Measurements from ENCODE around the gene BEAN1.

The BEAN1 gene

DNA sequence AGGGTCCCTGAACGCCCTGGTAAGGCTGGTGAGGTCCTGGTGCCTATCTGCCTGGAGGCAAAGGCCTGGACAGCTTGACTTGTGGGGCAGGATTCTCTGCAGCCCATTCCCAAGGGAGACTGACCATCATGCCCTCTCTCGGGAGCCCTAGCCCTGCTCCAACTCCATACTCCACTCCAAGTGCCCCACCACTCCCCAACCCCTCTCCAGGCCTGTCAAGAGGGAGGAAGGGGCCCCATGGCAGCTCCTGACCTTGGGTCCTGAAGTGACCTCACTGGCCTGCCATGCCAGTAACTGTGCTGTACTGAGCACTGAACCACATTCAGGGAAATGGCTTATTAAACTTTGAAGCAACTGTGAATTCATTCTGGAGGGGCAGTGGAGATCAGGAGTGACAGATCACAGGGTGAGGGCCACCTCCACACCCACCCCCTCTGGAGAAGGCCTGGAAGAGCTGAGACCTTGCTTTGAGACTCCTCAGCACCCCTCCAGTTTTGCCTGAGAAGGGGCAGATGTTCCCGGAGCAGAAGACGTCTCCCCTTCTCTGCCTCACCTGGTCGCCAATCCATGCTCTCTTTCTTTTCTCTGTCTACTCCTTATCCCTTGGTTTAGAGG lies 23.5 kb upstream of the BEAN1 start:
- no peaks in the 10 kb centered on the region; the same call in 1 of the 2 replicates for H3K79me2 ChIP-seq (ENCODE audit: insufficient read depth, low read length)
- H4K20me1 ChIP-seq (ENCODE audit: insufficient read depth, low read length), result no peaks in the 10 kb centered on the region
- H3K27me3 ChIP-seq (ENCODE audit: insufficient read depth, low read length, poor library complexity), result no peaks in the 10 kb centered on the region
- no peak overlapping the region for H2AFZ ChIP-seq (ENCODE audit: low read depth, low read length)
- no peak overlapping the region for H3K4me2 ChIP-seq (ENCODE audit: insufficient read depth, low read length)
- DNase-seq, result no peak
- no peak overlapping the region for H3K4me3 ChIP-seq (ENCODE audit: low read depth in 1 of 2, low read length in 2 of 2)
- no peak overlapping the region for H3K9ac ChIP-seq (ENCODE audit: low read depth, low read length)
- H3K4me1 ChIP-seq (ENCODE audit: insufficient read depth, low read length), result peaks cover 26% of the 10 kb centered on the region
- TF ChIP-seq EZH2 (IDR thresholded peaks at IDR 0.05; ENCODE audit: borderline replicate concordance, low read depth, low read length, severe bottlenecking) (no peak), CTCF (IDR thresholded peaks at IDR 0.05; ENCODE audit: borderline replicate concordance, extremely low read depth, low read length, poor library complexity, severe bottlenecking) (no peak)
- ATAC-seq (ENCODE audit: insufficient read depth, low read depth), result no peak
- H3K9me3 ChIP-seq (ENCODE audit: insufficient read depth, low read length, severe bottlenecking), result no peaks in the 10 kb centered on the region
- H3K36me3 ChIP-seq (ENCODE audit: insufficient read depth, low read length), result no peaks in the 10 kb centered on the region
- no peak overlapping the region for H3K27ac ChIP-seq (ENCODE audit: low read length)

GRCh38 chr16:66405057-66405783 lies 21.9 kb upstream of the BEAN1 start:
- no peak overlapping the region for H3K27ac ChIP-seq (ENCODE audit: low read length)
- no peaks in the 10 kb centered on the region for H4K20me1 ChIP-seq (ENCODE audit: insufficient read depth, low read length)
- no peak overlapping the region for H2AFZ ChIP-seq (ENCODE audit: low read depth, low read length)
- DNase-seq, result no peak
- no peaks in the 10 kb centered on the region; the same call in 1 of the 2 replicates for H3K79me2 ChIP-seq (ENCODE audit: insufficient read depth, low read length)
- no peak for ATAC-seq (ENCODE audit: insufficient read depth, low read depth)
- H3K27me3 ChIP-seq (ENCODE audit: insufficient read depth, low read length, poor library complexity), result no peaks in the 10 kb centered on the region
- H3K36me3 ChIP-seq (ENCODE audit: insufficient read depth, low read length), result peaks cover 2% of the 10 kb centered on the region; the same call in 1 of the 2 replicates
- no peak overlapping the region for H3K4me3 ChIP-seq (ENCODE audit: low read depth in 1 of 2, low read length in 2 of 2)
- peaks cover 39% of the 10 kb centered on the region for H3K4me1 ChIP-seq (ENCODE audit: insufficient read depth, low read length)
- H3K9ac ChIP-seq (ENCODE audit: low read depth, low read length), result no peak overlapping the region
- TF ChIP-seq EZH2 (IDR thresholded peaks at IDR 0.05; ENCODE audit: borderline replicate concordance, low read depth, low read length, severe bottlenecking) (no peak), CTCF (IDR thresholded peaks at IDR 0.05; ENCODE audit: borderline replicate concordance, extremely low read depth, low read length, poor library complexity, severe bottlenecking) (no peak)
- H3K9me3 ChIP-seq (ENCODE audit: insufficient read depth, low read length, severe bottlenecking), result no peaks in the 10 kb centered on the region
- H3K4me2 ChIP-seq (ENCODE audit: insufficient read depth, low read length), result no peak overlapping the region

GRCh38 chr16:66406534-66407221 lies 20.4 kb upstream of the BEAN1 start:
- Histone ChIP-seq H3K9ac (ENCODE audit: low read depth, low read length) (peak overlapping the region; percentile 38), H3K36me3 (ENCODE audit: insufficient read depth, low read length) (peaks cover 4% of the 10 kb centered on the region; the same call in 1 of the 2 replicates), H3K27ac (ENCODE audit: low read length) (no peak overlapping the region), H2AFZ (ENCODE audit: low read depth, low read length) (peak overlapping the region; percentile 71), H3K9me3 (ENCODE audit: insufficient read depth, low read length, severe bottlenecking) (peaks cover 4% of the 10 kb centered on the region), H3K79me2 (ENCODE audit: insufficient read depth, low read length) (no peaks in the 10 kb centered on the region; the same call in 1 of the 2 replicates), H3K4me1 (ENCODE audit: insufficient read depth, low read length) (peaks cover 39% of the 10 kb centered on the region), H3K4me3 (ENCODE audit: low read depth in 1 of 2, low read length in 2 of 2) (peak overlapping the region in 1 of 2 experiments; percentile 58; a peak in 2 of 4 replicates), H4K20me1 (ENCODE audit: insufficient read depth, low read length) (no peaks in the 10 kb centered on the region), H3K4me2 (ENCODE audit: insufficient read depth, low read length) (peak overlapping the region; percentile 85), H3K27me3 (ENCODE audit: insufficient read depth, low read length, poor library complexity) (no peaks in the 10 kb centered on the region)
- TF ChIP-seq CTCF (IDR thresholded peaks at IDR 0.05; ENCODE audit: borderline replicate concordance, extremely low read depth, low read length, poor library complexity, severe bottlenecking) (peak; percentile 96), EZH2 (IDR thresholded peaks at IDR 0.05; ENCODE audit: borderline replicate concordance, low read depth, low read length, severe bottlenecking) (no peak)
- DNase-seq (peak; percentile 85), ATAC-seq (ENCODE audit: insufficient read depth, low read depth) (peak; percentile 84)
